Measurements from ENCODE around the gene SRSF2.

DNA sequence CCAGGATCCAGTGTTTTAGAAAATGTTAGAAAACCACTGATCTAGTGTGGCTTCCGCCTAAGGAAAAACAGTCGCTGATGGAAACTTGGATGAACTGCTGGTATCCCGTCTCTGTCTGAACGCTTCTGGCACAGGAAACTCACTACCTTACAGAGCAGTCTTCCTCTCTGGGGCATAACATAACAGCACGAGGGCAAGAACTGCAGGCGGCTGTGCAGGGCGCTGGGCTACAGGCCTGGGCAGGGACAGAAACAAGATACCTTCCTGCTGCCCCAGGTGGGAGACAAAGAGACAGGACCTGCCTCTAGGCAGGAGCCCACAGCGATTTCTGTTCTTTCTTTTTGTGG lies 36.9 kb downstream of the SRSF2 start:
- TF ChIP-seq, protein P1, sequence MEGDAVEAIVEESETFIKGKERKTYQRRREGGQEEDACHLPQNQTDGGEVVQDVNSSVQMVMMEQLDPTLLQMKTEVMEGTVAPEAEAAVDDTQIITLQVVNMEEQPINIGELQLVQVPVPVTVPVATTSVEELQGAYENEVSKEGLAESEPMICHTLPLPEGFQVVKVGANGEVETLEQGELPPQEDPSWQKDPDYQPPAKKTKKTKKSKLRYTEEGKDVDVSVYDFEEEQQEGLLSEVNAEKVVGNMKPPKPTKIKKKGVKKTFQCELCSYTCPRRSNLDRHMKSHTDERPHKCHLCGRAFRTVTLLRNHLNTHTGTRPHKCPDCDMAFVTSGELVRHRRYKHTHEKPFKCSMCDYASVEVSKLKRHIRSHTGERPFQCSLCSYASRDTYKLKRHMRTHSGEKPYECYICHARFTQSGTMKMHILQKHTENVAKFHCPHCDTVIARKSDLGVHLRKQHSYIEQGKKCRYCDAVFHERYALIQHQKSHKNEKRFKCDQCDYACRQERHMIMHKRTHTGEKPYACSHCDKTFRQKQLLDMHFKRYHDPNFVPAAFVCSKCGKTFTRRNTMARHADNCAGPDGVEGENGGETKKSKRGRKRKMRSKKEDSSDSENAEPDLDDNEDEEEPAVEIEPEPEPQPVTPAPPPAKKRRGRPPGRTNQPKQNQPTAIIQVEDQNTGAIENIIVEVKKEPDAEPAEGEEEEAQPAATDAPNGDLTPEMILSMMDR (IDR thresholded peaks at IDR 0.05), result no peak
- TF ChIP-seq POLR2A (IDR thresholded peaks at IDR 0.05), result no peak
